Spinal cord (tissue), 10 donors: ENCODE measurements around the gene FBXW12. TPM values are rescaled to one million over a fixed set of nuclear protein-coding genes. Genes with fewer than 3 reads are reported as not detected.

Experiments used
- DNase-seq, 6 donors: peaks; one replicate each; pipeline versions ENCODE4 v3.0.0 to v3.0.0-alpha.2; 2013 to 2015; ENCODE audit warnings: low spot score in 6 of 6, low read depth in 4 of 6
- H3K27ac ChIP-seq: one replicate; pipeline ENCODE4 v1.5.1; 2013; ENCODE audit warnings: low read depth, low read length, control low read depth
- H3K27me3 ChIP-seq: one replicate; pipeline ENCODE4 v1.6.1; 2013; ENCODE audit warnings: low read length; ENCODE audit not compliant: control insufficient read depth, insufficient read depth
- H3K36me3 ChIP-seq: one replicate; pipeline ENCODE4 v1.6.1; 2013; ENCODE audit warnings: low read length; ENCODE audit not compliant: control insufficient read depth, insufficient read depth
- H3K4me1 ChIP-seq: one replicate; pipeline ENCODE4 v1.6.1; 2013; ENCODE audit warnings: low read length; ENCODE audit not compliant: control insufficient read depth, insufficient read depth
- H3K4me3 ChIP-seq: one replicate; pipeline ENCODE4 v1.5.1; 2013; ENCODE audit warnings: low read depth, low read length, control low read depth
- H3K9me3 ChIP-seq: one replicate; pipeline ENCODE4 v1.6.1; 2013; ENCODE audit warnings: low read length; ENCODE audit not compliant: control insufficient read depth, insufficient read depth
- WGBS: methylation state at CpG from one replicate; pipeline ENCODE4 v1.1.5; 2013; ENCODE audit warnings: missing lambda C conversion rate; ENCODE audit not compliant: insufficient coverage; 5-methylcytosine and 5-hydroxymethylcytosine counted together
- polyA plus RNA-seq, 2 donors: library from polyadenylated mRNA; unstranded; fragments of 120-200 nt; gene quantifications; one replicate each; pipeline ENCODE4 v1.2.1, GENCODE V29; 2013; ENCODE audit not compliant: insufficient read length in 2 of 2
- total RNA-seq, 2 donors: library from RNA; depleted of rRNA in 1 of 2; stranded (reverse); fragments of 120-200 nt in 1 of 2; fragments of >200 nt in 1 of 2; gene quantifications; one replicate each; pipeline versions ENCODE4 v1.2.3 to v1.2.4, GENCODE V29; 2013 to 2014
- donor health status: healthy.

FBXW12 gene
- total and polyA plus RNA-seq, 4 donors, result 0.54 to 1.5 (median 0.80) TPM

- no CpG with 5 or more reads among the region's 1 CpG for WGBS
- Histone ChIP-seq H3K27ac (no peak overlapping the region), H3K36me3 (peaks cover 93% of the 10 kb centered on the region), H3K4me1 (no peaks in the 10 kb centered on the region), H3K9me3 (no peaks in the 10 kb centered on the region), H3K4me3 (no peak overlapping the region), H3K27me3 (no peaks in the 10 kb centered on the region)
- DNase-seq, result no peak
These were observed 34.0 kb downstream of the FBXW12 start for GRCh38 chr3:48405971-48406370.

GRCh38 chr3:48406443-48407431 is 34.7 kb downstream of the FBXW12 start:
- no peak overlapping the region for H3K4me3 ChIP-seq
- no peaks in the 10 kb centered on the region for H3K27me3 ChIP-seq
- no peak overlapping the region for H3K27ac ChIP-seq
- DNase-seq, result no peak
- no peaks in the 10 kb centered on the region for H3K9me3 ChIP-seq
- H3K4me1 ChIP-seq, result no peaks in the 10 kb centered on the region
- WGBS, result 92% methylated on average over 13 of the region's 18 CpGs
- peaks cover 94% of the 10 kb centered on the region for H3K36me3 ChIP-seq

- Histone ChIP-seq H3K36me3 (peaks cover 98% of the 10 kb centered on the region), H3K4me3 (no peak overlapping the region), H3K4me1 (no peaks in the 10 kb centered on the region), H3K27me3 (no peaks in the 10 kb centered on the region), H3K9me3 (no peaks in the 10 kb centered on the region), H3K27ac (no peak overlapping the region)
- DNase-seq, result no peak
- WGBS, result 96% methylated on average over 5 of the region's 8 CpGs
These were observed 35.6 kb downstream of the FBXW12 start for GRCh38 chr3:48407542-48408099.

- no peaks in the 10 kb centered on the region for H3K9me3 ChIP-seq
- WGBS, result 90% methylated on average over 4 of the region's 4 CpGs
- peaks cover 99% of the 10 kb centered on the region for H3K36me3 ChIP-seq
- no peak overlapping the region for H3K27ac ChIP-seq
- no peak for DNase-seq
- no peaks in the 10 kb centered on the region for H3K27me3 ChIP-seq
- H3K4me1 ChIP-seq, result no peaks in the 10 kb centered on the region
- H3K4me3 ChIP-seq, result no peak overlapping the region
These were observed 36.8 kb downstream of the FBXW12 start for GRCh38 chr3:48408823-48409281.

- H3K27ac ChIP-seq, result no peak overlapping the region
- H3K36me3 ChIP-seq, result peaks cover 99% of the 10 kb centered on the region
- H3K4me3 ChIP-seq, result no peak overlapping the region
- H3K9me3 ChIP-seq, result no peaks in the 10 kb centered on the region
- WGBS, result 96% methylated on average over 22 of the region's 31 CpGs
- no peaks in the 10 kb centered on the region for H3K27me3 ChIP-seq
- DNase-seq, result no peak
- no peaks in the 10 kb centered on the region for H3K4me1 ChIP-seq
These were observed 37.5 kb downstream of the FBXW12 start for GRCh38 chr3:48409291-48410201.

- no peak for DNase-seq
- H3K36me3 ChIP-seq, result peaks cover 99% of the 10 kb centered on the region
- H3K27me3 ChIP-seq, result no peaks in the 10 kb centered on the region
- H3K27ac ChIP-seq, result no peak overlapping the region
- no peak overlapping the region for H3K4me3 ChIP-seq
- WGBS, result 96% methylated on average over 16 of the region's 16 CpGs
- H3K9me3 ChIP-seq, result no peaks in the 10 kb centered on the region
- H3K4me1 ChIP-seq, result no peaks in the 10 kb centered on the region
These were observed 38.4 kb downstream of the FBXW12 start for GRCh38 chr3:48410205-48411040.

- 90% methylated on average over 5 of the region's 9 CpGs for WGBS
- Histone ChIP-seq H3K4me1 (no peaks in the 10 kb centered on the region), H3K36me3 (peaks cover 99% of the 10 kb centered on the region), H3K27ac (no peak overlapping the region), H3K9me3 (no peaks in the 10 kb centered on the region), H3K27me3 (no peaks in the 10 kb centered on the region), H3K4me3 (no peak overlapping the region)
- DNase-seq, result no peak
These were observed 39.1 kb downstream of the FBXW12 start for GRCh38 chr3:48411041-48411588.

GRCh38 chr3:48411606-48412374 is 39.8 kb downstream of the FBXW12 start:
- DNase-seq, result no peak

More at GRCh38 chr3:48411606-48412374, 39.8 kb downstream of the FBXW12 start:
- Histone ChIP-seq H3K27me3 (no peaks in the 10 kb centered on the region), H3K4me1 (no peaks in the 10 kb centered on the region), H3K27ac (no peak overlapping the region), H3K36me3 (peaks cover 99% of the 10 kb centered on the region), H3K9me3 (no peaks in the 10 kb centered on the region), H3K4me3 (no peak overlapping the region)
- 95% methylated on average over 9 of the region's 11 CpGs for WGBS
